HG02610 (cell line): Measurements from ENCODE around the gene HIVEP1.

ENCODE experiments used
- ATAC-seq: cut with Tn5 transposase; IDR thresholded peaks from one replicate; pipeline ENCODE4 v1.9.1; 2021; ENCODE audit warnings: mild to moderate bottlenecking, moderate library complexity; ENCODE audit not compliant: unreplicated experiment

The HIVEP1 gene

DNA sequence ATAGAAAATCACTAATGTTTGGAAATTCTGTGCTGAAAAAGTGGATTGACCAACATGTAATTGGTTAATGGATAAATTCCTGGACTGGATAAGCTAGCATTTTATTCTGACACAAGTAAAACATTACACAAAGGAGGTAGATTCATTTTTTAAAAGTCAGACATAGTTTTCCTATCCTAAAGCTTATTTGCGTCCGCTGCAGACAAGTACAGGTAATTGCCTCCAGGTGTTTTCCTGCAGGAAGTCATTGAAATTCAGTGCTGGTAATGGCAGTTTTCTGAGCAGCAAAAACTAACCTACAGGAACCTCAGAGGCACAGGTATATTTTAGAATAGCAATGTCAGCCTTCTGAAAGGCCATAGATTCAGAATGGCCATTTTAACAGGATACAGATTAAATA is 20.0 kb upstream of the HIVEP1 start:
- ATAC-seq = no peak

DNA sequence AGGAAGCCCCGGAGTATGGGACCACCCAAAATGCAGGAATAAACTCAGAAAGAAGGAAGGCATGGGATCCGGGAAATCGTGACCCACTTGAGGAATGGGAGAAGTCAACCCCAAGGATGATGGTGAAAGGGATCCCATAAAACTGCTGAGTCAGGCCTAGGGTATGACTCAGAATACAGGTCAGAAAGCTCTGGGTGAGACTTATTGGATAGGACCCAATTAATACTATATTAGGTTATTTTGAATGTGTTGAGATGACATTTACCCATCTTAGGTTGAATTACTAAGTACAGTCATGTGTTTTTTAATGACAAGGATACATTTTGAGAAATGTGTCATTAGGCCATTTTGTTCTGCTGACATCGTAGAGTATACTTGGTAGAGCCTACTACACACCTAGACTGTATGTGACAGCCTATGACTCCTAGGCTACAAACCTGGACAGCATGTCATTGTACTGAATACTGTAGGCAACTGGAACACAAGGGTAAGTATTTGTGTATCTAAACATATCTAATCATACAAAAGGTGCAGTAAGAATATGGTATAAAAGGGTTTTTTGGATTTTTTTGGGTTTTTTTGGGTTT is 17.1 kb upstream of the HIVEP1 start:
- ATAC-seq = no peak

DNA sequence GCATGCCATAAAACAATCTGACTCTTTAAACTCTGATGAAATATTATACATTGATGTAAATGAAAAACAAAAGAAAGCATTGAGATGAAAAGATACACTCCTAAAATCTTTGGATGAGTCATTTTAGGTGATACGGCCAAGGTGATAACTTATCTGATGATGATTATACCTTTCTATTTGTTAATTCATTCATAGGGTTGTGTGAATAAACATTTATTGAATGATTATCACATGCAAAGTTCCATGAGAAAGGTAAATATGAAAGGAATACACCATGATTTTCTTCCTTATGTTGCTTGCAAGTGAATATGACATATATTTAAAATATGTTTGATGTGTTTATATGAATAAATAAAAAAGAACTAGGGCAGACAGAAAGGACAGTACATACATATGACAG is 15.4 kb upstream of the HIVEP1 start:
- no peak for ATAC-seq

DNA sequence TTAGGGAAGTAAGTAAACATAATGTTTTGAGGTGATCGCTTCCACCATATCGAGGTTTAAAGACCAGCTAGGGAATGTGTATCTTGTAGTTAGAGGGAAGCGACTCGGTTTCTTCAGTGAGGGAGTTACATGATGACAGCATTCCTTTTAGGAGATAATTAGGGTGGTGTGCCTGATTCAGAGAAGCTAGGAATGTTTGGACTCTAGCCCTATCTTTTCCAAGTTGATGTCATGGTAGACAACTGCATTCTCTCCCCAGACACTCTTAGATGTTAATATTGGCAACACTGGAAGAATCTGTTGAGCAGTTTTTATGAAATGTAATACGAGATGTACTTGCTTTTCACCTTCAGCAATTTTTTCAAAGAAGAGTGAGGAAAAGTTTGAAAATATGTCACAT is 12.9 kb upstream of the HIVEP1 start:
- ATAC-seq = no peak

DNA sequence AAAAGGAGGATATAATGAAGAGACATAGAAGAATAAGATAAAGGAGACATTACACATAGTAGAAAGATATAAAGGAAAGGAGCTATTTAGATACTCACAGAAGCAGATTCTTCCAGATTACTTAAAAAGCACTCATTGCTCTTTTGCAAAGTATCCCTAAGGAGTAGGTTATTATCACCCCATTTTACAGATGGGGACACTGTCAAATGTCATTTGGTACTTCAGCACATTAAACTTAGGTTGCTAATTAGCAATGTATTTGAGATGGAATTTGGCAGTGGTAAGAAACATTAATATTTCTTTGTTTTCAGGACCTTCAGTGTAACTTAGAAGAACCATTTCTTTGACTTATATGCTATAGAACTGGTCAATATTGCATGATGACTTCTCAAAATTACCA is 11.9 kb upstream of the HIVEP1 start:
- no peak for ATAC-seq

DNA sequence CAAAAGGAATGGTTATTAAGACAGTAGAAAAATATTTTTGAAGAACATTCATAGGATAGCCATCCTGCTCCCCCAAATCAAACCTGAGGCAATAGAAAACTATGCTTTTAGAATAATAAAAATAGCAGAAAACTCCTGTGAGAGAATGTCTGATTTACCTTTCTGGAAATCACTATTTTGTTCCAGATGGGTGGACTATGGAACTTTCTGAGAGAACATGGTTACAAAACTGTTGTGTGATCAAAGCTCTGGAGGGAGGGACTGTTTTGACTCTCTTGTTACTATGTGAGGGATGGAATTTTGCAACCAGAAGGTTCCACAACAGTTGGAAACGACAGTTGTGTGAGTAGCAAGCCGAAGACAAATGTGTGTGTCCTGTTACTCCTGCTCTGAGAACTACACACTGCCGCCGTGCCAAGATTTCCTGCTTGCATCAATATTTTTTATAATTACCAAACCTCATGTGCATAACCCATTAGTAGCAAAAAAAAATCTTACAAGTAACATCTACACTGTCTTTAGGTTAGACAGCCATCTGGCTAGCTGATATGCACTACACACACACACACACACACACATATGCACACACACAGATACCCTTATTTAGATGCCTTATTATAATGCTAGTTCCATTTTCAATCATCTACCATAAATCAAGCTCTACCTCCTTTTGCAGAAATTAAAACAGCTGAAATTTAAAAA is 11.0 kb upstream of the HIVEP1 start:
- no peak for ATAC-seq

DNA sequence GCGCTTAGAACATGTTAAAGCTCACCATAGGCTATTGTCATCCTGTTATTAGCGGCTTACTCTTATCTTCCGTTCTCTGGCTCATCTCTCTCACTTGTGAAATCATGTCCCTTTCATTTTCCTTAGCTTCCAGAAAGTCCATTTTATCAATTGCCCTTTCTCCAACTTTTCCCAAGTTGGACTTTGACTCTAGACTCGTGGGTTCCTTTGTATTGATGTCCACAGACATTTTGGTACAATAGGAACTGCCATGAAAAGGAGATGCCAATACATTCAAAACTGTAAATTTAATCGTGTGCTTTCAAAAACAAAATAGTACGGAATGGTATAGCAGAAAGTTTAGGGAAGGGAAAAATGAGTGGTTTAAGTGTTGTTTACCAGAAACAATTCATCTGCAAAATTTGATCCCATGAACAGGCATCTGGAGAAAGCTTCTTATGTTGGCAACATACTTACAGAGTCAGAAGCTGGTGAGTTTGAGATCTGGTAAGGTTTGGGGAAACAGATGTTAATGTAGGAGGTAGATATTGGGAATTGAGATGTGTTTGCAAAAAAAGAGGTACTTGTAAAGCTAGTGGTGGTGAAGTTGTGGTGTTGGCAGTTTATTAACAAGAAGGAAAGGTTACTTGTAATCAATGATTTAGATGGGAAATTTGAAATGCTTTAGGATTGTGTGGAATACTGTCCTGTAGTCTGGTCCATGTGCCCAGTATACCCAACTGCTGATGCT is 10.2 kb upstream of the HIVEP1 start:
- no peak for ATAC-seq

DNA sequence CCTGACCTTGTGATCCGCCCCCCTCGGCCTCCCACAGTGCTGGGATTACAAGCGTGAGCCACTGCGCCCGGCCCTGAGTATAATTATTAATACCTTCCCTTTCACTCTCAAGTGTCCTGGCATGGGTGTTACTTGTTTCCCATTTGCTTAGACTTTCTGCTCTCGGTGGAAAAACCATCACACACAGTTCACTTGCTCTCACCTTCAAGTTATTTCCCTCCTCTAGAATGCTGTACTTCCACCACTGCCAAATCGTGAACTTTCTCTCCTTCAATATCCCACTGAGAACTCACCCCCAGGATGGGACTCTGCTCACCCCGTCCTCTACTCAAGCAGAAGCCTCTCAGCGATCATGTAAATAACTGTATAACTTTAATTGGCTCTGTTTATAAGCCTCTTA is 4.6 kb upstream of the HIVEP1 start:
- ATAC-seq = no peak

DNA sequence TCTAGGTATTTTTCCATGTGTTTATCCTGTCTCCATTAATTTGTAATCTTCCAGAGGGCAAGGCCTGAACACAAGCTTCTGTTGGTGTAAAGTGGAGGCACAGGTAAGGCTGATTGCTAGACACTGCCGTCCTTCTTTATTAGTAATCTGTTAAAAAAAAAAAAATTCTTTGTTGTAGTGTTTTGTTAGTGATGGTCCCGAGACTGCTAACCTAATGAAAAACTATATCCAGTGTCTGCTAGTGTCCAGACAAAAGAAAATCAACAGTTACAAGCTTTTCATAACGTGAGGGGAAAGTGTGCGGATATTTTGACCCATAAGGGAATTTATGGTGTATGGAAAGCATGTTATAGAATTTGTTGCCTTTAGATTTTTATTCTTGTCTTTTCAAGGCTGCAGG is 4.2 kb upstream of the HIVEP1 start:
- ATAC-seq = no peak

DNA sequence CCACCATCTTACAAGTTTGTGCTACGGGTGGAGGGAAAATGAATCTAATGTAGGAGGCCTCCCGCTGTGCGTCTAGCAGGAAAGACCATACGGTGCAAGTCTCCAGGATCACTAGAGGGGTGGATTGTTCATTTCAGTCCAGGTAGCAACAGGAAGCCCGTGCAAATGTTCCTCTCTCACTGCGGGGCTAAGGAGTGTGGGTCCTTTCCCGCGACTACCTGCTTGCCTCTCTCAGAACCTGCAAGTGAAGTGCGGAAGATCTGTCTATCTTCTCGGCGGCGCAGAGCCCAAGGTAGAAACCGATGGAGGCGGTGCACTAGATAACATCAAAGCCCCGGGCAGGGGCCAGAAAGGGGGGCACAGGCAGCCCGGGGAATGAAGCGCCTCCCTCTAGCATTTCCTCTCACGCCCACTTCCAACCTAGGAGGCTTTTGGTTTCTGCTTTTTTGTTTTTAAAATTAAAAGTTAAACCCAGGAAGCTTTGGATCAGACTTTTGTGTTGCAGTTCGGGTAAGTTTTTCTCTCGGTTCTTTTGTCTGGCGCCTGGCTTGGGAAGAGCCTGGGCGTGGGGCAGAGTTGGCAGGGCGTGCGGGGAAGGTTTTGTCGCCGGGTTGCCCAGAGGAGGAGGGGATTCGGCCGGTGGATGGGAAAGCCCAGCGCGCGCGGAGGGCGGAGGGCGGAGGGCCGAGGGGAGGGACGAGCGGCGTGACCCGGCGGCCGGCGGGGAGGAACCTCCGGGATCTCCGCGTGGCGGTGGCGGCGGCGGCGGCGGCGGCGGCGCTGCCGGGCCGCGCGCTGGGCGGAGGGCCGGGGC is 3.5 kb upstream of the HIVEP1 start:
- ATAC-seq = peak; percentile 29

DNA sequence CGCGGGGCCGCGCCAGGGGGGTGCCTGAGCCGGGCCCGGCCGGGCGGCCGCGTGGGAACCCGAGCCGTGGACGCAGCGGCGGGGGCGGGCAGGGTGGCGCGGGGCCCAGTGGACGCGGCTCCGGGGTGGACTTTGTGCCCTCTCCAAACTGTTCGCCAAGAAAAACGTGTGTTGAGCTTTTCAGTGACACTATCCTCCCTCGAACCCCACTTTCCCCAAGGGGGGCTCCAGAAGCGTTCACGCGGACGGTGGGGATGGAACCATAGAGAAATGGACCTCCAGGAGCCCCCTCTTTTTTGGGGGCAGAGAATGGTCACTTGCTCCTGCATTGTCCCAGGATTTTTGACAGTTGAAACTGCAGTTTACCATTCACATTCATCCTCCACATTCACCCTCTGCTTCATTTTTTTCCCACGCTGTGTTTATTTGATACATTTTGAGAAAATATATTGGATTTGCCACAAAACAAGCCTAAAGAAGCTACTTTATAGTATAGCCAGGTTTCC is 2.9 kb upstream of the HIVEP1 start:
- no peak for ATAC-seq

DNA sequence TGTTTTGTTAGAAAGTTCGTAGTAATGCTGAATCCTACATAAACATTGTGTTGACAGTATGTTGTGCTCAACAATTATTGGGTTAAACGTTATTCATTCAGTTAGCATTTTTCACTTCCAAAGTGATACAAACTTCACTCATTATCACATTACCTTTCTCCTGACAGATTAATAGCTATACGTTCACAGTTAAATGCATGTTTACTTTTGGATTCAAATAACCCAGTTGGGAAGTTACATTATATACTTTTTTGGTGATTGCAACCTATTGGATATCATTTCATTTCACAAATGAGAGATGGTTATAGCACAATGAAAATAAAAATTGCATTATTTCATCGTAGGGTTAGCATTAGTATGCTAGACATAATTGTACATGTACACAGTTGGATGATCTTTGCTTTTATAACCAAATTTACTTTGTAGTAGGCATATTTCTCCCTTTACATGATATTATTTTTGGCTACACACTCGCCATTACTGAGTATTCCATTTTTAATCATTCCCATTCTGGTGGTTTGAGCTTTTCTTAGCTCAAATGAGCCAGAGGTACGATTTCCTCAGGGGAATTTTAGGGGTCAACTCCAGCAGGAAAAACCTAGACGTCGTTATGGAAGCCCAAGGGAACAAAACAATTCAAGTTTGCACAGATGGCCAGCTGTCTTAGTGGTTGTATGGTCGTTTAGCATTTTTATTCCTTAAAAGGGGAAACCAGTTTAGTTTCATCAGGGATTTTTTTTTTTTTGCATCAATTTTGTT is 2.1 kb upstream of the HIVEP1 start:
- ATAC-seq = no peak

DNA sequence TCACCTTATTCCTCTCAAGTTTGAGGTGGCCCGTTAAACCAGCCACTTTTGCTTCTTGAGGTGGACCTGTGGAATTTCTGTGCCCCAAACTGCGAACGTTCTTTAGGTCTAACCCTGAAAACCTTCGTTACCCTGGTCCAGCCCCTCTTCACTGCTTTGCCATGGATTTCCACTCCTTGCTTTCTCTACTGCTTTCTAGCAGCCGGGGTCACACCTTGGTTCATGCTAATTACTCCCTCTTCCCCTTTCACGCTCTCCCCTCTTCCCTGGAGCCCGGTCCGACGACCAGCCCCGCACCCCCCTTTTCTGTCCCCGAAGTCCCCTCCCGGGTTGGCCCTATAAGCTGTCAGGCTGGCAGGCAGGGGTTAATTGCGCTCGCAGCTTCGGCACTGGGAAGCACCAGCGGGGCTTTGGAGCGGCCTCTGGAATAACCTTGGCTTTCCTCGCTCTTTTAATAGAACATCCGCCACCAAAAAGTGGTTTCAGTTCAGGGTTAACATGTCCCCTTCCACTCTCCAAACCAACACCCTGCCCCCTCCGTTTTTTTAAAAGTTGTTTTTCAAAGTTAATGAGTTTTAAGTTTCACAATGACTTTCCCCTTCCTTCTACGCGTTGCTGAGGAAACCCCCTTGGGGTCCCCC is 1.4 kb upstream of the HIVEP1 start:
- peak; percentile 30 for ATAC-seq

DNA sequence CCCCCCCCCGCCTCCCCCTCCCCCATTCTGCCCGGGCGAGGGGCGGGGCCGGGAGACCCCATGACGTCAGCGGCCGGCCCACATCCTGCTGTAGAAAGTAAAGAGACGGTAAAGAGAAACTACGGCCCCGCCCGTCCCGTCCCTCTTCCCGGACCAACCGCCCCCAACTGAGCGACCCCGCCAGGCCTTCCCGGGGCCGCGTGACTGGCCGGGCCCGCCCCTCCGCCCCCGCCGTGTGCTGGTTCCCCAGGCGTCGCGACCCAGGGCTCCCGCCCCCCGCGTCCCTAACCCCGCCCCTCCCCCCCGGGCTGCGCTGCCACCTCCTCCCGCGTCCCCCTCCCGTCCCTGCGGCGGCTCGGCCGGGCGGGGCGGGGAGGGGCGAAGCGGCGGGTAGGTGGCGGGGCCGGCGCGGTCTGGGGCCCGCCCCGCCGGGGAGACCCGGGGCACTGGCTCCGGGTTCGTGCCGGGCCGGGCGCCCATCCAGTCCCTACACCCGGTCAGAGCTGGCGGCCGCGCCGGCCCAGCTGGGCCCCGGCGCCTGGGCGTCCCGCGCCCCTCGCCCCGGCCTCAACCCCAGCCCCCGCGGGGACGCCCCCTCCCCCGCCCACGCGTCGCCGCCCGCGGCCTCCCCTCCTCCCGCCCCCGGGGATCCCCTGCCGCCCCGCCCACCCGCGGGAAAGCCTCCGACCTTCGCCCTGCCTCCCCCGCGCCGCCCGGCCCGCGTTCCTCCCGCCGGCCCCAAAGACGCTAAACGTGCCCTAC is 655 bp upstream of the HIVEP1 start:
- peak; percentile 68 for ATAC-seq

DNA sequence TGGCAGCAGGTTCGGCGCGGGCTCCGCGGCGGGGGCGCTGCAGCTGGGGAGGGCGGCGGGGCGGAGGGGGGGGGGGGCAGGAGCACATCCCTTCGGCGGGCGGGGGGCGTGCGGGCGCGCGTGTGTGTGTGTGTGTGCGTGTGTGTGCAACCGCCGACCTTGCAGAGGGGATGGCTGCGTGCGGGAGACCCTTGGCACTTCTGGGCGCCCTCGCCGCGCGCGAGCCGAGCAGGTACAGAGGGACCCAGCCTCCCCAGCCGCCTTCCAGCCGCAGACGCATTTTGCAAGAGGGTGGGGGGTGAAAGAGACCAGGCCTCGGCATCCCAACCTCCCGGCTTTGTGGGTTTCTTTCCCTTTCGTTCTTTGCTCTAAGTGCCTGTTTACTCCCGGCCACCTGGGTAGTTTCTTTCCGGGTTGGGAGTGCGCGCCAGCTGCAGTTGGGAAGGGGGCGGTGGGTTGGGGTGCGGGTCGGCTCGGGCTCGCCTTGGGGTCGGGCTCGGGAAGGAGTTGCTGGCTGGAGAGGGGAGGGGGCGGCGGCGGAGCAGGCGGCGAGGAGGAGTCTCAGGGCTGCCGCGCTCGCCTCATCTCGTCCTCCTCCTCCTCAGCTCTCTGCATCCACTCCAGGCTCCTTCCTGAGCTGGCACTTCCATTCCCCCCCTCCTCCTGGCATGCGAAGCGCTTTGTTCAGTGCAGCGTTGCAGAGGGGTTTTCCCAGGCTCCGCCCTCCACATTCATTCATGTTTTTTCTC is 620 bp downstream of the HIVEP1 start:
- no peak for ATAC-seq

DNA sequence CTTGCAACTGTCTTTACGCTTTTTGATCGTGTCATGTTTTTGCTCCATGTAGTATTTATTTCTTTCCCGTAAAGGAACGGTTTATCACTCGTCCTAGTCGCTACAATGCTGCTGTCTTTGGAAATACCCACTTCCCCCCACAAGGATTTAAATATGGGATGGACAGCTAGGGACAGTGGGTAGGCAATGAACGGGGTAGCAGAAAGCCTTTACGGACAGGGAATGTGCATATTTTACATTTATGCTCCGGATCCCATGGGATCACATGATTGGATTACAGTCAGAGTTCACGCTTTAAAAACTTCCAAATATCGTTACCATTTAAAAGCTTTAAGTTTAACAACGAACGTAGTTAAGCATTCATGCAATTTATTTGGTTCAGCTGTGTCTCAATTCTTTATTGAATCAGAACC is 1.2 kb downstream of the HIVEP1 start:
- ATAC-seq = no peak

DNA sequence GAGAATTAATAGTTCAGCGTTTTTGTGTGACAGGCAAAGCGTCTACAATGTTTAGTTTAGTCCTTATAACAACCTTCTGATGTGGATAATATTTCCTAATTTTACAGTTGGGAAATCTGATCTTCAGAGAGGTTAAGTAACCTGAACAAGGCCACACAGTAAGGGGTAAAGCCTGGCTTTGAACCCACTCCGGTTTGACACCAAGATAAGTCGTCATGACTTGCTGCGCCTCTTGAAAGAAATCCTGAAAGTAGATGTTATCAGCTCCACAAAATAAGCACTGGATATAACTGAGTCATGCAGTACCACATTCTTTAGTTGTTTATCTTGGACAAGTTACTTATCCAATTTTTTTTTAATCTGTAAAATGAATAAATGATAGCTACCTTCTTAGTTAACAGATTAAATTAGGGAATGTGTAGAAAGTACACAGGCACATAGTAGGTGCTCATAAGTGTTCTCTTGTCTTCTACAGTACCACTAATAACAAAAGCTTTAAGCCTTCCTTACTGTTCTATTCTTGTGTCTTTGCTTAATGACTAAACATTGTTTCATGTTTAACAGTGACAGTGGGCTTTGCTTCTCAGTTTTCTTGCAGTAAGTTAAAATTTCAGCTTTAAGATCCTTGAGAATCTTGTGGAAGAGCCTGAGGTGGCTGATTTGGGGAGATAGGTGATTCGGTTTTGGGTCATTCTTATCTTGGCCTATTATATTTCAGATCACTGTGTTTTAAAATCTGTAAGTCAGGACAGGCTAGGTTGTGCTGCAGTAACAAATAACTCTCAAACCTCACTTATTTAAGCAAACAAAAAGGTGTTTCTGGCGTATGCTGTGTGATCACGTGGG is 2.1 kb downstream of the HIVEP1 start:
- no peak for ATAC-seq

DNA sequence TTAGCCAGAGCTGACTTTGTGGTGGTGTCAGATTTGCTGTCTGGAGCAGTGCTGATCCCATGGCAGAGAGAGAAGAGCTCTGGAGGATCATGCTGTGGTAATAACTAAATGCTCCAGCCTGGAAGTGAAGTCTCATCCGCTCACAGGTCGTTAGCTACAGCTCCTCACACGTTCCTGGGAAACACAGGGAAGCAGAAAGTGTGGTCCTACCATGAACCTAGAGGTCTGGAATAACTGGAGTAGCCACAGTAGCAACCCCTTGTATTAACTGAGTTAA is 2.7 kb downstream of the HIVEP1 start:
- no peak for ATAC-seq
